ENCODE results near the gene EMID1. TPM values are rescaled to one million over a fixed set of nuclear protein-coding genes. Genes with fewer than 3 reads are reported as not detected.

The EMID1 gene
- polyA plus RNA-seq, 1 donor (not counting 4 experiments of a cell fraction or from before 2014, with no cell fraction given): not detected

GRCh38 chr22:29207243-29207550, 1.5 kb downstream of the EMID1 start:
- H2AFZ ChIP-seq (ENCODE audit: control insufficient read depth, low read length): no peak overlapping the region
- H3K79me2 ChIP-seq (ENCODE audit: control insufficient read depth, insufficient read depth, low read length): no peaks in the 10 kb centered on the region
- no peak overlapping the region for H3K9ac ChIP-seq (ENCODE audit: control insufficient read depth, extremely low read depth, insufficient read depth, low read length)
- no peaks in the 10 kb centered on the region for H4K20me1 ChIP-seq (ENCODE audit: control insufficient read depth, extremely low read depth, insufficient read depth, low read length)
- FAIRE-seq: no peak
- dilution Hi-C loops (cut with MboI; ENCODE audit: extremely low pct_ligation_motif_present, low sequenced_read_pairs): no loop called here
- no peak overlapping the region for H3K4me2 ChIP-seq (ENCODE audit: control insufficient read depth, extremely low read depth, insufficient read depth, low read depth, low read length)
- TF ChIP-seq EZH2 (IDR thresholded peaks at IDR 0.05; ENCODE audit: low read length) (no peak), CTCF (optimal IDR thresholded peaks at IDR 0.05 in 1 of 3, IDR thresholded peaks at IDR 0.05 in 1 of 3, conservative IDR thresholded peaks at IDR 0.05 in 1 of 3; ENCODE audit: extremely low read depth in 1 of 3, insufficient read depth in 2 of 3, low read length in 3 of 3) (no peak)
- no peak overlapping the region for H3K27ac ChIP-seq (ENCODE audit: control insufficient read depth, insufficient read depth, low read length)
- no peak overlapping the region for H3K4me3 ChIP-seq (ENCODE audit: control insufficient read depth in 2 of 3, extremely low read depth in 1 of 3, insufficient read depth in 2 of 3, low read depth in 1 of 3, low read length in 3 of 3)
- H3K36me3 ChIP-seq (ENCODE audit: control insufficient read depth in 2 of 2, extremely low read depth in 1 of 2, insufficient read depth in 2 of 2, low read length in 2 of 2): no peaks in the 10 kb centered on the region
- H3K9me3 ChIP-seq (ENCODE audit: control insufficient read depth, low read depth, low read length): no peaks in the 10 kb centered on the region
- no peaks in the 10 kb centered on the region for H3K9me1 ChIP-seq (ENCODE audit: control insufficient read depth, extremely low read depth, insufficient read depth, low read length)
- peaks cover 51% of the 10 kb centered on the region for H3K27me3 ChIP-seq (ENCODE audit: control insufficient read depth, extremely low read depth, insufficient read depth, low read length)
- no peak for DNase-seq (ENCODE audit: low read depth, low spot score)
- H3K4me1 ChIP-seq (ENCODE audit: control insufficient read depth, extremely low read depth, insufficient read depth, low read length): no peaks in the 10 kb centered on the region

GRCh38 chr22:29207562-29208501, 2.1 kb downstream of the EMID1 start:
- peaks cover 51% of the 10 kb centered on the region for H3K27me3 ChIP-seq (ENCODE audit: control insufficient read depth, extremely low read depth, insufficient read depth, low read length)
- H3K36me3 ChIP-seq (ENCODE audit: control insufficient read depth in 2 of 2, extremely low read depth in 1 of 2, insufficient read depth in 2 of 2, low read length in 2 of 2): no peaks in the 10 kb centered on the region
- H3K9ac ChIP-seq (ENCODE audit: control insufficient read depth, extremely low read depth, insufficient read depth, low read length): no peak overlapping the region
- no peak overlapping the region for H3K27ac ChIP-seq (ENCODE audit: control insufficient read depth, insufficient read depth, low read length)
- no peak for TF ChIP-seq EZH2 (IDR thresholded peaks at IDR 0.05; ENCODE audit: low read length)
- no peak for TF ChIP-seq CTCF (optimal IDR thresholded peaks at IDR 0.05 in 1 of 3, IDR thresholded peaks at IDR 0.05 in 1 of 3, conservative IDR thresholded peaks at IDR 0.05 in 1 of 3; ENCODE audit: extremely low read depth in 1 of 3, insufficient read depth in 2 of 3, low read length in 3 of 3)
- H4K20me1 ChIP-seq (ENCODE audit: control insufficient read depth, extremely low read depth, insufficient read depth, low read length): no peaks in the 10 kb centered on the region
- H3K4me3 ChIP-seq (ENCODE audit: control insufficient read depth in 2 of 3, extremely low read depth in 1 of 3, insufficient read depth in 2 of 3, low read depth in 1 of 3, low read length in 3 of 3): no peak overlapping the region
- H3K4me2 ChIP-seq (ENCODE audit: control insufficient read depth, extremely low read depth, insufficient read depth, low read depth, low read length): no peak overlapping the region
- no peaks in the 10 kb centered on the region for H3K9me3 ChIP-seq (ENCODE audit: control insufficient read depth, low read depth, low read length)
- no peak for DNase-seq (ENCODE audit: low read depth, low spot score)
- H3K4me1 ChIP-seq (ENCODE audit: control insufficient read depth, extremely low read depth, insufficient read depth, low read length): no peaks in the 10 kb centered on the region
- no peak for FAIRE-seq
- H3K79me2 ChIP-seq (ENCODE audit: control insufficient read depth, insufficient read depth, low read length): no peaks in the 10 kb centered on the region
- no peaks in the 10 kb centered on the region for H3K9me1 ChIP-seq (ENCODE audit: control insufficient read depth, extremely low read depth, insufficient read depth, low read length)
- no peak overlapping the region for H2AFZ ChIP-seq (ENCODE audit: control insufficient read depth, low read length)
- dilution Hi-C loops (cut with MboI; ENCODE audit: extremely low pct_ligation_motif_present, low sequenced_read_pairs): no loop called here

Measured in keratinocyte (primary cell).